Left lung (tissue), 10 donors: ENCODE measurements around the gene CAPN11. TPM values are rescaled to one million over a fixed set of nuclear protein-coding genes. Genes with fewer than 3 reads are reported as not detected.

ENCODE experiments used
- ATAC-seq: fragments of 200-7000 bp; cut with Tn5 transposase; one replicate; pipeline ENCODE4 v1.9.1; 2020; ENCODE audit warnings: moderate library complexity
- DNase-seq, 4 donors: peaks; one replicate each; pipeline ENCODE4 v3.0.0-alpha.2; 2013 to 2020
- H3K27ac ChIP-seq, 2 donors: fragments of 200-600 bp; sonication (generic) in 1 of 2; one replicate each; pipeline versions ENCODE4 v1.5.0 to v1.8.0; 2020 to 2021
- H3K27me3 ChIP-seq, 2 donors: fragments of 200-600 bp; sonication (generic) in 1 of 2; one replicate each; pipeline versions ENCODE4 v1.5.0 to v1.8.0; 2020 to 2021
- H3K36me3 ChIP-seq, 2 donors: fragments of 200-600 bp; sonication (generic) in 1 of 2; one replicate each; pipeline versions ENCODE4 v1.5.0 to v1.8.0; 2020 to 2021
- H3K4me1 ChIP-seq, 2 donors: fragments of 200-600 bp; one replicate each; pipeline ENCODE4 v1.8.0; 2021
- H3K4me3 ChIP-seq, 2 donors: fragments of 200-600 bp; sonication (generic) in 1 of 2; one replicate each; pipeline versions ENCODE4 v1.5.0 to v1.8.0; 2020 to 2021; ENCODE audit warnings: mild to moderate bottlenecking in 1 of 2
- H3K9me3 ChIP-seq, 2 donors: fragments of 200-600 bp; sonication (generic) in 1 of 2; one replicate each; pipeline versions ENCODE4 v1.5.0 to v1.8.0; 2020 to 2021
- CTCF ChIP-seq, 2 donors: fragments of 200-600 bp; sonication (generic) in 1 of 2; IDR thresholded peaks; one replicate each; pipeline versions ENCODE4 v1.5.0 to v1.8.0; 2021; ENCODE audit warnings: antibody characterized with exemption in 2 of 2
- intact Hi-C, 2 donors: fragments of 100-400 bp; cut with DNase I; formaldehyde crosslinking; loops; one replicate each; pipeline versions ENCODE4 v1.11.2 to v1.14.2; 2022
- polyA plus RNA-seq, 6 donors: library from polyadenylated mRNA; unstranded; fragments of 120-200 nt; gene quantifications; one replicate each; pipeline ENCODE4 v1.2.1, GENCODE V29; 2013; ENCODE audit not compliant: insufficient read length in 6 of 6
- total RNA-seq, 2 donors: library from RNA; stranded (reverse); fragmentation: NEBNext Ultra II Directional; extraction: Animal tissue kit (Norgen Biotek cat#: 25700); gene quantifications; one replicate each; pipeline ENCODE4 v1.2.1, GENCODE V29; 2021
- donor health status: DM: no; HTN: yes; CAD: no.
- donor health status: DM: no; HTN: no; CAD: no.

The CAPN11 gene
- total and polyA plus RNA-seq, 8 donors = 0.10 to 0.29 (median 0.23) TPM; not detected in 1

- no peak for TF ChIP-seq CTCF (IDR thresholded peaks at IDR 0.05)
- H3K9me3 ChIP-seq = no peaks in the 10 kb centered on the region
- ATAC-seq (peak; percentile 1), DNase-seq (no peak)
- H3K4me3 ChIP-seq = peak overlapping the region in 1 of 2 donors; percentile 65
- peaks cover 21 to 84% of the 10 kb centered on the region in 2 donors for H3K4me1 ChIP-seq
- no peaks in the 10 kb centered on the region for H3K36me3 ChIP-seq
- intact Hi-C loops = no loop called here
- peak overlapping the region; percentile 88 to 95 for H3K27ac ChIP-seq
- no peaks in the 10 kb centered on the region for H3K27me3 ChIP-seq
These were observed 35.1 kb upstream of the CAPN11 start for GRCh38 chr6:44123544-44123943.

DNA sequence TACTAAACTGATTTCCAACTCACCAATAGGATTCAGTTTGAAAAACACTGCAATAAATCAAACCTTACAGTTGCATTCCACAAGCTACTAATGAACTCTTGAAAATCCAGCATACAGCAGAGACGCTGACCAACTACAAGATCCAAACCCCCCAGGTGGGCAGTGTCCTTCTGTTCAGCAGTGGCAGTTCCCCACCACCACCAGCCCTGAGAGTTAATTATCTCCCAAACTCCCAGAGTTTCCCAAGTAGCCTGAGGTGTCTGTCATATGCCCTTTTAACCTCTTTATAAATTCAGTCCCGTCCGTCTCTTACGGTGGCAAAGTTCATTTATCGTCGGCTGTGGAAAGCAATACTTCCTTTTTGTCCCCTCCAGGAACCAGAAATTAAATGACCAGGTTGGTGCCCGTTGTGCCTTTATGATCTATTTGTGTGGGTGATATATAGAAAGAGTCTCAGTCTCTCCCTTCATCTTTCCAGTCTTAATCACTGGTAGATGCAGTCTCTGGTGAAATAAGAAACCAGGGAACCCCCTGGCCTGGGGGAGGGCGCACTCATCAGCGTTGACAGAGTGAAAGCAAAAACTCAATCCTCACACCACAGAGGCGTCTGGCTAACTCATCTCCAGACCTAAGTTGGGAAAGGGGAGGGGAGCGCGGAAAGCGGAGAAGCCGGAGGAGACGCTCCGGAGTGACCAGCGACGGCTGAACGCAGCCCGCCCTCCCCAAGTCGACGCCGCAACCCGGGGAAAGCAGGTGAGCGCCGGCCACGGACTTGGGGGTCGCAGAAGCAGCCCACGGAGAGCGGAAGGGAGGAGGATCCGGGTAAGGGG, 32.1 kb upstream of the CAPN11 start:
- H3K36me3 ChIP-seq = no peaks in the 10 kb centered on the region
- peak overlapping the region; percentile 65 to 96 for H3K4me3 ChIP-seq
- peaks cover 12 to 66% of the 10 kb centered on the region in 2 donors for H3K4me1 ChIP-seq
- ATAC-seq = peak; percentile 34
- peak overlapping the region; percentile 88 to 95 for H3K27ac ChIP-seq
- intact Hi-C loops = no loop called here
- H3K27me3 ChIP-seq = no peaks in the 10 kb centered on the region
- DNase-seq = peak in 3 of 4 donors; percentile 51 to 88 (median 56)
- no peak for TF ChIP-seq CTCF (IDR thresholded peaks at IDR 0.05)
- no peaks in the 10 kb centered on the region for H3K9me3 ChIP-seq

DNA sequence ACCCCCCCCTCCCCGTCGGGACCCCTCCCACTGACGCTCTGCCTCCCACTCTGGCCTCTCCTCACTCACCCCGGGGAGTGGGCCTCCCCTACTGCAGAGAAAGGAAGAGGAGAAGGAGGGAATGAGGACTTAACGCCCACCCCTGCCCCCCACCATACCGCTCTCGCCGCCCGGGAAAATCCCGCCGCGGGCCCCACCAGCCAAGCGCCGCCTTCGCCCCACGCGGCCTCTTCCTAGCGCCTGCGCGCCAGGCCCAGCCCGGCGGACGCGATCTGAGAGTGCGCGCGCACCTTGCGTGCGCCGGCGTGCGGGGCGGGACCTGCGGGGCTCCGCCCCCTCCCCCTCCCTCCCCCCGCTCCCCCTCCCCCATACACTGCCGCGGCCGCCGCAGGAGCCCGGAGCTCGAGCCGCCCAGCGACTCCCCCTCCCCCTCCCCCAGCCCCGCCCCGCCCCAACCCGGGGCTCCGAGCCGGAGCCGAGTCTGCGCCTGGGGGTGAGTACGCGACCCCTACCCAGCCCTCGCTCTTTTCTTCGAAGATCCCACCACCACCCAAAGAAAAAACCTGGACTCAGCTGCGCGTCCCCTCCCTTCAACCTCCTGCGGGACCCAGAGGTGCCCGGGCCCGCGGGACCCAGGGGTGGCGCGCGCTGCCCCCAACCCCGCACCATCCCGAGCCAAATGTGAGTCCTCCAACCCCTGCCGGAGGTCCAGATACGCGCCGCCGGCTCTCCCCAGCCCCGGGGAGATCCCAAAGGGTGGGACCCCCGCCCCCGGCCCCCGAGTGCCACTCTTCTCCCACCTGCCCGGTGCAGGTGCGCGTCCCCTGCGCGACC, 31.2 kb upstream of the CAPN11 start, which contains the start of the genes MRPL14 and TMEM63B:
MRPL14 (minus strand) TSS at position 267 of the 834 bp plus-strand sequence. CDS start 10,841 bp downstream, outside the sequence.
TMEM63B (plus strand) TSS at position 369 of the 834 bp plus-strand sequence. CDS start 7,031 bp downstream, outside the sequence.
- Histone ChIP-seq H3K27me3 (no peaks in the 10 kb centered on the region), H3K4me1 (peaks cover 12 to 62% of the 10 kb centered on the region in 2 donors), H3K36me3 (no peaks in the 10 kb centered on the region), H3K9me3 (no peaks in the 10 kb centered on the region), H3K27ac (peak within 1 kb of the TSS; percentile 88 to 95), H3K4me3 (peak within 1 kb of the TSS; percentile 65 to 96)
- no peak for TF ChIP-seq CTCF (IDR thresholded peaks at IDR 0.05)
- intact Hi-C loops = no loop called here
- ATAC-seq (peak; percentile 82), DNase-seq (peak; percentile 87 to 98 (median 93))

GRCh38 chr6:44128020-44128917, 30.4 kb upstream of the CAPN11 start:
- H3K4me1 ChIP-seq = peaks cover 14 to 62% of the 10 kb centered on the region in 2 donors
- peak overlapping the region; percentile 80 to 88 for H3K27ac ChIP-seq
- DNase-seq (peak in 2 of 4 donors; percentile 46 to 89), ATAC-seq (peak; percentile 11)
- H3K36me3 ChIP-seq = no peaks in the 10 kb centered on the region
- peak overlapping the region; percentile 65 to 96 for H3K4me3 ChIP-seq
- TF ChIP-seq CTCF (IDR thresholded peaks at IDR 0.05) = peak in 1 of 2 donors; percentile 37
- no peaks in the 10 kb centered on the region for H3K9me3 ChIP-seq
- no peaks in the 10 kb centered on the region for H3K27me3 ChIP-seq
- intact Hi-C loops = no loop called here
